Left ventricle myocardium inferior (tissue), 1 donor: ENCODE data around the gene STRBP. TPM values are rescaled to one million over a fixed set of nuclear protein-coding genes. Genes with fewer than 3 reads are reported as not detected.
A peak's percentile ranks its signal among the peaks of the same experiment; 100 is the strongest.

Experiments
- DNase-seq: peaks from one replicate; pipeline ENCODE4 v3.0.0-alpha.2; 2020
- H3K27ac ChIP-seq: fragments of 200-600 bp; replicated peaks from 2 replicates; pipeline ENCODE4 v1.8.0; 2021
- H3K27me3 ChIP-seq: fragments of 200-600 bp; 2 replicates; pipeline ENCODE4 v1.8.0; 2021; ENCODE audit warnings: low read depth
- H3K36me3 ChIP-seq: fragments of 200-600 bp; 2 replicates; pipeline ENCODE4 v1.8.0; 2021
- H3K4me1 ChIP-seq: fragments of 200-600 bp; 2 replicates; pipeline ENCODE4 v1.8.0; 2021
- H3K4me3 ChIP-seq: fragments of 200-600 bp; 2 replicates; pipeline ENCODE4 v1.8.0; 2021; ENCODE audit warnings: mild to moderate bottlenecking, moderate library complexity
- H3K9me3 ChIP-seq: fragments of 200-600 bp; replicated peaks from 2 replicates; pipeline ENCODE4 v1.8.0; 2021
- intact Hi-C: fragments of 100-400 bp; cut with micrococcal nuclease; formaldehyde crosslinking; loops from one replicate; pipeline ENCODE4 v1.11.0; 2022
- long read RNA-seq: library from polyadenylated mRNA; unstranded; transcript quantifications from one replicate; pipeline ENCODE4 v2.0.0, GENCODE V29; 2021
- total RNA-seq: library from RNA; stranded (reverse); fragmentation: NEBNext Ultra II Directional; extraction: Animal tissue kit (Norgen Biotek cat#: 25700); gene quantifications from one replicate; pipeline ENCODE4 v1.2.1, GENCODE V29; 2021
- TF ChIP-seq, protein P1 (sequence below): fragments of 200-600 bp; IDR thresholded peaks from 2 replicates; pipeline ENCODE4 v1.8.0; 2021; ENCODE audit warnings: antibody characterized with exemption, mild to moderate bottlenecking, borderline replicate concordance
- donor health status: DM: no; HTN: yes; CAD: no; lungs with severe emphysema.

The STRBP gene
- total RNA-seq: 26.4 TPM
- long read RNA-seq, partial matches to known transcripts: 5 of 33 reads
- long read RNA-seq, other reads (novel, unspliced or antisense): 28 of 33 reads

GRCh38 chr9:123268465-123269259 is at the start of gene STRBP:
TSS of gene STRBP (minus strand) at chr9:123268586. CDS start at chr9:123184134, 84,452 bp downstream.
- DNase-seq: peak; percentile 91

DNA sequence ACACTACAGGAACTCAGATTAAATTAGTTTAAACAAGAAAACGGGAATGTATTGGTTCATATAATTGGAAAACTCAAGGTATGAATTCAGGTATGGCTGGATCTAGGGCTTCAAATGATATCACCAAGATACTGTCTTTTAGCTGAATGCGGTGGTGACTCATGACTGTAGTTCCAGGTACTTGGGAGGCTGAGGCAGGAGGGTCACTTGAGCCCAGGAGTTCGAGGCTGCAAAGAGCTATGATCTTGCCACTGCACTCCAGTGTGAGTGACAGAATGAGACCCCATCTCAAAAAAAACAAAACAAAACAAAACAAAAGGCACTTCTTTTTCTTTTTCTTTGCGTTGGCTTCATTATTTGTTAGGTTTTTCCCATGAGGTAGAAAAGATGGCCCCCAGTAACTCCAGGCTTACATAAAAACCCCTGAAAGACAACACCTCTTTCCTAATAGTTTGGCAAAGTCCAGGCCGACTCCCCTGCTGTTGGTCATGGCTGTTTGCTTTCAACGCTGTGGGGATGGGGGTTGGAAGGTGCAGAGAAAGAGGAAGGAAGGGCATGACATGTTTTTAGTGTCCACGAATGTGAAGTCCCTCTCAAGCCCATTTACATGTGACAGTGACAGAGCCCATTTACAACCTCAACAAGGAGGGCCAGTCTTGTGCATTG is 47.8 kb upstream of the STRBP start:
- Histone ChIP-seq H3K4me3 (no peak overlapping the region), H3K4me1 (peaks cover 20% of the 10 kb centered on the region), H3K36me3 (no peaks in the 10 kb centered on the region), H3K27me3 (no peaks in the 10 kb centered on the region), H3K27ac (no peak overlapping the region), H3K9me3 (no peaks in the 10 kb centered on the region)
- DNase-seq: no peak
- TF ChIP-seq, protein P1, sequence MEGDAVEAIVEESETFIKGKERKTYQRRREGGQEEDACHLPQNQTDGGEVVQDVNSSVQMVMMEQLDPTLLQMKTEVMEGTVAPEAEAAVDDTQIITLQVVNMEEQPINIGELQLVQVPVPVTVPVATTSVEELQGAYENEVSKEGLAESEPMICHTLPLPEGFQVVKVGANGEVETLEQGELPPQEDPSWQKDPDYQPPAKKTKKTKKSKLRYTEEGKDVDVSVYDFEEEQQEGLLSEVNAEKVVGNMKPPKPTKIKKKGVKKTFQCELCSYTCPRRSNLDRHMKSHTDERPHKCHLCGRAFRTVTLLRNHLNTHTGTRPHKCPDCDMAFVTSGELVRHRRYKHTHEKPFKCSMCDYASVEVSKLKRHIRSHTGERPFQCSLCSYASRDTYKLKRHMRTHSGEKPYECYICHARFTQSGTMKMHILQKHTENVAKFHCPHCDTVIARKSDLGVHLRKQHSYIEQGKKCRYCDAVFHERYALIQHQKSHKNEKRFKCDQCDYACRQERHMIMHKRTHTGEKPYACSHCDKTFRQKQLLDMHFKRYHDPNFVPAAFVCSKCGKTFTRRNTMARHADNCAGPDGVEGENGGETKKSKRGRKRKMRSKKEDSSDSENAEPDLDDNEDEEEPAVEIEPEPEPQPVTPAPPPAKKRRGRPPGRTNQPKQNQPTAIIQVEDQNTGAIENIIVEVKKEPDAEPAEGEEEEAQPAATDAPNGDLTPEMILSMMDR: no peak
- intact Hi-C loops: no loop called here

More at GRCh38 chr9:123268465-123269259, at the start of gene STRBP:
- intact Hi-C loops: no loop called here
- Histone ChIP-seq H3K27me3 (no peaks in the 10 kb centered on the region), H3K4me1 (peaks cover 18% of the 10 kb centered on the region), H3K27ac (peak within 1 kb of the TSS; percentile 88), H3K36me3 (no peaks in the 10 kb centered on the region), H3K4me3 (peak within 1 kb of the TSS; percentile 94), H3K9me3 (no peaks in the 10 kb centered on the region)
- TF ChIP-seq, protein P1: peak; percentile 10

DNA sequence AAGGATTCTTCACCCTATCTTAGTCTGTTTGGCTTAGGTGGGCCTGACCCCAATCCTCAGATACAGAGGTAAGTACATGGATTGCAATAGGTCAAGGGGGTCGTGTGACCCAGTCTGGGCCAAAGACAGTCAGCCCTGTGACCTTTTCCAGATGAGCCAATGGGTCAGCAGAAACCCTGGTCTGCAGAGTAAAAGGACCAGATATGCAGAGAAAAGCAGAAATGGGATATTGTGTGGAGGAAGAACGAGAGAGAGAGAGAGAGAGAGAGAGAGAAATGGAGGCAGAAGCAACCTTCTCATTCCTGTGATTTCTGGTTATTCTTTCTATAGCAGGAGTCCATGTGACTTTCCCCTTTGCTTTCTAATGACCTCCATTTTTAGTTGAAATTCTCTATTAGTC is 47.2 kb upstream of the STRBP start:
- Histone ChIP-seq H3K36me3 (no peaks in the 10 kb centered on the region), H3K4me1 (peaks cover 22% of the 10 kb centered on the region), H3K9me3 (no peaks in the 10 kb centered on the region), H3K27me3 (no peaks in the 10 kb centered on the region), H3K27ac (no peak overlapping the region), H3K4me3 (no peak overlapping the region)
- intact Hi-C loops: no loop called here
- DNase-seq: no peak
- TF ChIP-seq, protein P1: no peak

DNA sequence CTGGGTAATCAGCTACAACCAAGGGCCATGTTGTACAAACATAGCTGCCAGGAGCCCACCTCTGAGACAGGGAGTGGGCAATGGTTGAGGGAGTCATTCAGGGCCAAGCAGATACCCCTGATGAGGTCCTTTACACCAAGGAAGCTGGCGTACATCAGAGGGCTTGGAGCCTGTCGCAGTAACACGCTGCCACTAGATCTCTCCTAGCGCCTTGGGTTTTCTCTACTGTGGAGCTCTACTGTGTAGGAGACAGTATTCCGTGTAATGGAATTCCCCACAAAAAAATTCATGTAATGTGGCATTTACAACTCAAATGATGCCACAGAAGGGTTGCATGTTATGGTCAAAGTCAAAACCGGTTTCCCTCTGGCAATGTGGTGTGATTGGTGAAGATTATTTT is 46.2 kb upstream of the STRBP start:
- Histone ChIP-seq H3K9me3 (no peaks in the 10 kb centered on the region), H3K27me3 (no peaks in the 10 kb centered on the region), H3K4me3 (no peak overlapping the region), H3K4me1 (peaks cover 22% of the 10 kb centered on the region), H3K36me3 (no peaks in the 10 kb centered on the region), H3K27ac (no peak overlapping the region)
- intact Hi-C loops: no loop called here
- TF ChIP-seq, protein P1: no peak
- no peak for DNase-seq

GRCh38 chr9:123312306-123312877 is 44.0 kb upstream of the STRBP start:
- H3K27me3 ChIP-seq: no peaks in the 10 kb centered on the region
- TF ChIP-seq, protein P1: no peak
- H3K4me3 ChIP-seq: no peak overlapping the region
- no peak overlapping the region for H3K27ac ChIP-seq
- H3K9me3 ChIP-seq: no peaks in the 10 kb centered on the region
- intact Hi-C loops: no loop called here
- no peak for DNase-seq
- no peaks in the 10 kb centered on the region for H3K36me3 ChIP-seq
- H3K4me1 ChIP-seq: peaks cover 10% of the 10 kb centered on the region
